ENCODE data around the gene CRIM1.
"Not testable (repeated sequence)": the region's sequence is repeated elsewhere in the genome, so short reads cannot be mapped to it uniquely, and the experiment has no call there.

Gene CRIM1

GRCh38 chr2:36355151-36355889 is at the start of gene CRIM1:
Gene CRIM1 (plus strand): TSS chr2:36355778. CDS start chr2:36356293, 515 bp downstream.
- DNase-seq (ENCODE audit: low spot score), result peak; percentile 92

GRCh38 chr2:36307441-36307840 is 48.1 kb upstream of the CRIM1 start:
- DNase-seq (ENCODE audit: low spot score), result no peak

GRCh38 chr2:36310444-36310843 is 45.1 kb upstream of the CRIM1 start:
- not testable (repeated sequence) for DNase-seq (ENCODE audit: low spot score)

- peak; percentile 22 for DNase-seq (ENCODE audit: low spot score)
These were observed 37.0 kb upstream of the CRIM1 start for GRCh38 chr2:36318547-36318946.

GRCh38 chr2:36322108-36322507 is 33.5 kb upstream of the CRIM1 start:
- peak; percentile 56 for DNase-seq (ENCODE audit: low spot score)

GRCh38 chr2:36326286-36326685 is 29.3 kb upstream of the CRIM1 start:
- no peak for DNase-seq (ENCODE audit: low spot score)

GRCh38 chr2:36329251-36329650 is 26.3 kb upstream of the CRIM1 start:
- DNase-seq (ENCODE audit: low spot score), result peak; percentile 70

GRCh38 chr2:36329746-36330472 is 25.7 kb upstream of the CRIM1 start:
- DNase-seq (ENCODE audit: low spot score), result peak; percentile 84

GRCh38 chr2:36330473-36331395 is 24.8 kb upstream of the CRIM1 start:
- DNase-seq (ENCODE audit: low spot score), result peak; percentile 10

GRCh38 chr2:36333350-36334012 is 22.1 kb upstream of the CRIM1 start:
- no peak for DNase-seq (ENCODE audit: low spot score)

GRCh38 chr2:36335597-36335996 is 20.0 kb upstream of the CRIM1 start:
- no peak for DNase-seq (ENCODE audit: low spot score)

- DNase-seq (ENCODE audit: low spot score), result no peak
These were observed 19.3 kb upstream of the CRIM1 start for GRCh38 chr2:36336321-36336720.

GRCh38 chr2:36337354-36337753 is 18.2 kb upstream of the CRIM1 start:
- no peak for DNase-seq (ENCODE audit: low spot score)

GRCh38 chr2:36338124-36338826 is 17.3 kb upstream of the CRIM1 start:
- no peak for DNase-seq (ENCODE audit: low spot score)

GRCh38 chr2:36338827-36339145 is 16.8 kb upstream of the CRIM1 start:
- peak; percentile 62 for DNase-seq (ENCODE audit: low spot score)

- peak; percentile 50 for DNase-seq (ENCODE audit: low spot score)
These were observed 15.9 kb upstream of the CRIM1 start for GRCh38 chr2:36339607-36340218.

- DNase-seq (ENCODE audit: low spot score), result peak; percentile 15
These were observed 12.0 kb upstream of the CRIM1 start for GRCh38 chr2:36343606-36344005.

GRCh38 chr2:36348721-36349120 is 6.9 kb upstream of the CRIM1 start:
- no peak for DNase-seq (ENCODE audit: low spot score)

GRCh38 chr2:36351291-36351690 is 4.3 kb upstream of the CRIM1 start:
- no peak for DNase-seq (ENCODE audit: low spot score)

GRCh38 chr2:36351736-36352349 is 3.7 kb upstream of the CRIM1 start:
- DNase-seq (ENCODE audit: low spot score), result peak; percentile 48
